HL-60 (cell line): ENCODE data around the gene ITGB5. TPM values are rescaled to one million over a fixed set of nuclear protein-coding genes. Genes with fewer than 3 reads are reported as not detected.

Source experiments
- DNase-seq, 2 experiments: peaks; one replicate each; pipeline ENCODE4 v3.0.0-alpha.2; 2010 to 2020; ENCODE audit warnings: low read depth in 1 of 2, low spot score in 1 of 2
- H3K27ac ChIP-seq: fragments of 250-450 bp; sonication (Bioruptor Pico); replicated peaks from 2 replicates; pipeline ENCODE4 v1.5.1; 2020; ENCODE audit warnings: mild to moderate bottlenecking, moderate library complexity
- H3K27me3 ChIP-seq: fragments of 250-450 bp; sonication (Bioruptor Pico); 2 replicates; pipeline ENCODE4 v1.5.1; 2021; ENCODE audit warnings: mild to moderate bottlenecking, moderate library complexity; ENCODE audit not compliant: insufficient read depth, poor library complexity, severe bottlenecking
- H3K4me3 ChIP-seq: replicated peaks from 2 replicates; pipeline ENCODE4 v1.5.1; 2011; ENCODE audit warnings: mild to moderate bottlenecking, control low read depth, low read length; ENCODE audit not compliant: insufficient read depth
- POLR2AphosphoS5 ChIP-seq: IDR thresholded peaks from 2 replicates; pipeline ENCODE4 v1.6.1; 2012; ENCODE audit warnings: low read depth
- SPI1 ChIP-seq: IDR thresholded peaks from 2 replicates; pipeline ENCODE4 v1.6.1; 2012; ENCODE audit warnings: low read depth, mild to moderate bottlenecking, borderline replicate concordance
- microRNA-seq: library from miRNA; unstranded; fragments of <30 nt; microRNA quantifications from one replicate; pipeline ENCODE4, GENCODE V29; 2018
- TF ChIP-seq, protein P1 (sequence below): IDR thresholded peaks from 2 replicates; pipeline ENCODE4 v1.6.1; 2012; ENCODE audit warnings: low read depth; ENCODE audit not compliant: insufficient replicate concordance
- TF ChIP-seq, protein P2 (sequence below): IDR thresholded peaks from one replicate; pipeline ENCODE4 v1.5.1; 2011; ENCODE audit warnings: low read length, control low read depth, inconsistent platforms; ENCODE audit not compliant: insufficient read depth

The ITGB5 gene

GRCh38 chr3:124722589-124722988 is 164.6 kb downstream of the ITGB5 start:
- no peak overlapping the region for H3K27ac ChIP-seq
- TF ChIP-seq, protein P1, sequence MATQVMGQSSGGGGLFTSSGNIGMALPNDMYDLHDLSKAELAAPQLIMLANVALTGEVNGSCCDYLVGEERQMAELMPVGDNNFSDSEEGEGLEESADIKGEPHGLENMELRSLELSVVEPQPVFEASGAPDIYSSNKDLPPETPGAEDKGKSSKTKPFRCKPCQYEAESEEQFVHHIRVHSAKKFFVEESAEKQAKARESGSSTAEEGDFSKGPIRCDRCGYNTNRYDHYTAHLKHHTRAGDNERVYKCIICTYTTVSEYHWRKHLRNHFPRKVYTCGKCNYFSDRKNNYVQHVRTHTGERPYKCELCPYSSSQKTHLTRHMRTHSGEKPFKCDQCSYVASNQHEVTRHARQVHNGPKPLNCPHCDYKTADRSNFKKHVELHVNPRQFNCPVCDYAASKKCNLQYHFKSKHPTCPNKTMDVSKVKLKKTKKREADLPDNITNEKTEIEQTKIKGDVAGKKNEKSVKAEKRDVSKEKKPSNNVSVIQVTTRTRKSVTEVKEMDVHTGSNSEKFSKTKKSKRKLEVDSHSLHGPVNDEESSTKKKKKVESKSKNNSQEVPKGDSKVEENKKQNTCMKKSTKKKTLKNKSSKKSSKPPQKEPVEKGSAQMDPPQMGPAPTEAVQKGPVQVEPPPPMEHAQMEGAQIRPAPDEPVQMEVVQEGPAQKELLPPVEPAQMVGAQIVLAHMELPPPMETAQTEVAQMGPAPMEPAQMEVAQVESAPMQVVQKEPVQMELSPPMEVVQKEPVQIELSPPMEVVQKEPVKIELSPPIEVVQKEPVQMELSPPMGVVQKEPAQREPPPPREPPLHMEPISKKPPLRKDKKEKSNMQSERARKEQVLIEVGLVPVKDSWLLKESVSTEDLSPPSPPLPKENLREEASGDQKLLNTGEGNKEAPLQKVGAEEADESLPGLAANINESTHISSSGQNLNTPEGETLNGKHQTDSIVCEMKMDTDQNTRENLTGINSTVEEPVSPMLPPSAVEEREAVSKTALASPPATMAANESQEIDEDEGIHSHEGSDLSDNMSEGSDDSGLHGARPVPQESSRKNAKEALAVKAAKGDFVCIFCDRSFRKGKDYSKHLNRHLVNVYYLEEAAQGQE, result no peak
- TF ChIP-seq SPI1, result no peak
- H3K27me3 ChIP-seq, result peaks cover 15% of the 10 kb centered on the region
- no peak for DNase-seq
- H3K4me3 ChIP-seq, result no peak overlapping the region

GRCh38 chr3:124714223-124714853 is 172.8 kb downstream of the ITGB5 start:
- no peak overlapping the region for H3K4me3 ChIP-seq
- no peaks in the 10 kb centered on the region for H3K27me3 ChIP-seq
- TF ChIP-seq, protein P1, result no peak
- TF ChIP-seq POLR2AphosphoS5 (no peak), SPI1 (no peak)
- TF ChIP-seq, protein P2, sequence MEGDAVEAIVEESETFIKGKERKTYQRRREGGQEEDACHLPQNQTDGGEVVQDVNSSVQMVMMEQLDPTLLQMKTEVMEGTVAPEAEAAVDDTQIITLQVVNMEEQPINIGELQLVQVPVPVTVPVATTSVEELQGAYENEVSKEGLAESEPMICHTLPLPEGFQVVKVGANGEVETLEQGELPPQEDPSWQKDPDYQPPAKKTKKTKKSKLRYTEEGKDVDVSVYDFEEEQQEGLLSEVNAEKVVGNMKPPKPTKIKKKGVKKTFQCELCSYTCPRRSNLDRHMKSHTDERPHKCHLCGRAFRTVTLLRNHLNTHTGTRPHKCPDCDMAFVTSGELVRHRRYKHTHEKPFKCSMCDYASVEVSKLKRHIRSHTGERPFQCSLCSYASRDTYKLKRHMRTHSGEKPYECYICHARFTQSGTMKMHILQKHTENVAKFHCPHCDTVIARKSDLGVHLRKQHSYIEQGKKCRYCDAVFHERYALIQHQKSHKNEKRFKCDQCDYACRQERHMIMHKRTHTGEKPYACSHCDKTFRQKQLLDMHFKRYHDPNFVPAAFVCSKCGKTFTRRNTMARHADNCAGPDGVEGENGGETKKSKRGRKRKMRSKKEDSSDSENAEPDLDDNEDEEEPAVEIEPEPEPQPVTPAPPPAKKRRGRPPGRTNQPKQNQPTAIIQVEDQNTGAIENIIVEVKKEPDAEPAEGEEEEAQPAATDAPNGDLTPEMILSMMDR, result no peak
- H3K27ac ChIP-seq, result no peak overlapping the region
- no peak for DNase-seq

Small RNAs within 50 kb of the gene (microRNA-seq; reads per million reads assigned to microRNA genes)
- not detected for gene MIR544B
